Measurements from ENCODE around the gene AMER2. TPM values are rescaled to one million over a fixed set of nuclear protein-coding genes. Genes with fewer than 3 reads are reported as not detected.
A peak's percentile ranks its signal among the peaks of the same experiment; 100 is the strongest.

Gene AMER2, protein sequence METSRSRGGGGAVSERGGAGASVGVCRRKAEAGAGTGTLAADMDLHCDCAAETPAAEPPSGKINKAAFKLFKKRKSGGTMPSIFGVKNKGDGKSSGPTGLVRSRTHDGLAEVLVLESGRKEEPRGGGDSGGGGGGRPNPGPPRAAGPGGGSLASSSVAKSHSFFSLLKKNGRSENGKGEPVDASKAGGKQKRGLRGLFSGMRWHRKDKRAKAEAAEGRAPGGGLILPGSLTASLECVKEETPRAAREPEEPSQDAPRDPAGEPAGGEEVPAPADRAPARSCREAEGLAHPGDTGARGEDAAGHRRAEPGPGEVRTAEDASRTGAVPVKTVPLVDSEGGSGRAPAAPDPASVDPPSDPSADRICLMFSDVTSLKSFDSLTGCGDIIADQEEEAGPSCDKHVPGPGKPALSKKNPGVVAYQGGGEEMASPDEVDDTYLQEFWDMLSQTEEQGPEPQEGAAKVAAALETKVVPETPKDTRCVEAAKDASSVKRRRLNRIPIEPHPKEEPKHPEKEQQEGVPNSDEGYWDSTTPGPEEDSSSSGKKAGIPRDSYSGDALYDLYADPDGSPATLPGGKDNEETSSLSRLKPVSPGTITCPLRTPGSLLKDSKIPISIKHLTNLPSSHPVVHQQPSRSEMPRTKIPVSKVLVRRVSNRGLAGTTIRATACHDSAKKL
- not detected in 2 replicates for total RNA-seq

DNA sequence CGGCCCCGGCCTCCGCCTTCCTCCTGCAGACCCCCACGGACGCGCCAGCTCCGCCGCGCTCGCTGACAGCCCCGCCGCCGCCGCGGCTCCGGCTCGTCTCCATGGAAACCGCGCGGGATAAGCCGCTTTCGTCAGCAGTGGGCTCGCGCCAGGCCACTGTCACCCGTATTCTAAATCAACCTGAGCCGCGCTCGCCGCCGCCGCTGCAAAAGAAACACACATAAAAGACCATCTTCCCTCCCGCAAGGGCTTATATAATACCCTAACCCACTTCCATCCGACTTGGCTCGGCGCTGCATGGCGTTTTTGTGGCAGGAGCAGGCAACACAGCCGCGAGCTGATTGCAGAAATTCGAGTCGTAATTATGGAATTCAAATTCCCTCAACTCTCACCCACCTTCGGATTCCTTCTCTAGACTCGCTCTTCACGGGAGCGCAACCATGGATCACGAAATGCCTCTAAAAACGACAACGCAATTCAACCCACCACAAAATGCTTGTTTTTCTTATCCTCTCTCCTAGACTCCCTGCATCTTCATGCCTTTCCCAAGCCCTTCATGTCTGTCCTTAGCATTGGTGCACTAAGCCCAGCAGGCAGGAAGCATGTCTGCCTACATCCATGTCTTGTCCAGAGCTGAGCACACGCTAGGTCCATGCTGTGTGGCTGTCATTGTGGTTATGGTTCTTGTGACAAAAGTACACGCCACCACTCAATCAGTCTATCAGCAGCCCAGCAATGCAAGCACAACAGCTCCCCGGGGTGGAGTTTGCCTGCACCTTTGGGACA lies at the start of gene AMER2:
AMER2 (minus strand) TSS at position 772 of the 786 bp plus-strand sequence; CDS start at position 103, 669 bp downstream.
- DNase-seq (ENCODE audit: low read depth) = no peak

DNA sequence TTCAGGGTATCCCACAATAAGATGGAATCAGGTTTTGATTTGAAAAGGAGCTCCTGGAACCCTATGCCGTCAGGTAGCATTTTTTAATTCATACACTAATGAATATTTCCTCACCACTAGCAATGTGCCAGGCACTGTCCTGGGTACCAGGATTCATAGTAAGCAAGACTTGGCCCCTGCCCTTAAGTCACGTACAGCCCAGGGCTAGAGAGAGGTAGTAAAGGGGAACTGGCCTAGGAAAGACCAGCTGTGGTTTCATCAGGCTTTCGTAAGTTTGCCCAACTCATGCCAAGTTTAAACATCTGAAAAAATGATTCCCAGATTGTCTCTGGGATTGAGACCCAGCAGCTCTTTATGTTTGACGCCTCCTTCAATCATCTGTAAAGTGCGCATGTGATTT lies 45.9 kb upstream of the AMER2 start:
- DNase-seq (ENCODE audit: low read depth) = no peak

DNA sequence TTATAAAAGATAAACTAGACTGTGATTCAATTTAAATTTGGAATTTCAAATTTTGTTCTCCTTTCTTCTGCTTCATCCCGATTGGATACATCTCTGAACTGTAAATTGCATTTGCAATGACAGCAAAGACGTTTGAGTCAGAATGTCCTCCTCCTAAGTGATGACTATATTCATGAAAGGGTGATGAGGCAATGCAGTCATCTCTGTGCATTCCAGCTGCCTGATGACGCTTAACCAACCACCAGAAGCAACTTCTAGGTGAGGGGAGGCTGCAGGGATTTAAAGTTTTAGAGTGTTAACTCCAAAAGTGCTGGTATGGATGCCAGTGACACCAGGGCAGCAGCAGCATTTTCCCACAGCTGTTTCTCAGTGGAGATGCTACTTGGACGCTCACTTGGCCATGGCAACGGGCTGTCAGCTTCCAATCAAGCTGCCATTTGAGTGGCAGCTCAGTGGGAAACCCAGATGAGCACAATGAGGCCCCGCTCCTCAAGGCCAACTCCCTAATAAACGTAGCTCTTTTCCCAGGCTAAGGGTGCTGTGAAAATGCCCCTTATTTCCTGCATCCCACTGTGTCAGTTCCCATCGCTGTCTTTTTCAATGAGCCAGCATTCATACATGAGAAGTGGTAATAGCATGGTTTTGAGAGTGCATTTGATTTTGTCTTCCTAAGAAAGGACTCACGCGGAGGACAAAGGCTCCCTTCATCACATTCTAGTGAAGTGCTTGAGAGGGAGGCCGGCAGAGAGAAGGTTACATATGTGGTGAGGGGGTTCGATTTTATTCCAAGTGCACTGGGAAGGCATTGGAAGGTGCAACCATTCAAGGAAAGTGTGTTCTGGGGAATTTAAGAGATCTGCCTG lies 45.2 kb upstream of the AMER2 start:
- DNase-seq (ENCODE audit: low read depth) = peak; percentile 85

DNA sequence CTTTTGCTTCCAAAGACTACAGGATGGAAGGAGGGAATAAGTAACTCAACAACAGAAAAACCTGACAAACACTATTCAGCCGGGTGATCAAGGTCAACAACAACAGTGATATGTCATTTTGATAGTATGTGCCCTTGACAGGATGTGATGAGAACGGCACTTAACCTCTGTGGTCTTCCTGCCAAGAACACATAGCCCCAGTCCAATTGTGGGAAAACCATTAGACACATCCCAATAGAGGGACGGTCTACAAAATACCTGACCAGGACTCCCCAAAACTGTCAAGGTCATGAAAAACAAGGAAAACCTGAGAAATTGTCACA lies 43.1 kb upstream of the AMER2 start:
- DNase-seq (ENCODE audit: low read depth) = peak; percentile 42

DNA sequence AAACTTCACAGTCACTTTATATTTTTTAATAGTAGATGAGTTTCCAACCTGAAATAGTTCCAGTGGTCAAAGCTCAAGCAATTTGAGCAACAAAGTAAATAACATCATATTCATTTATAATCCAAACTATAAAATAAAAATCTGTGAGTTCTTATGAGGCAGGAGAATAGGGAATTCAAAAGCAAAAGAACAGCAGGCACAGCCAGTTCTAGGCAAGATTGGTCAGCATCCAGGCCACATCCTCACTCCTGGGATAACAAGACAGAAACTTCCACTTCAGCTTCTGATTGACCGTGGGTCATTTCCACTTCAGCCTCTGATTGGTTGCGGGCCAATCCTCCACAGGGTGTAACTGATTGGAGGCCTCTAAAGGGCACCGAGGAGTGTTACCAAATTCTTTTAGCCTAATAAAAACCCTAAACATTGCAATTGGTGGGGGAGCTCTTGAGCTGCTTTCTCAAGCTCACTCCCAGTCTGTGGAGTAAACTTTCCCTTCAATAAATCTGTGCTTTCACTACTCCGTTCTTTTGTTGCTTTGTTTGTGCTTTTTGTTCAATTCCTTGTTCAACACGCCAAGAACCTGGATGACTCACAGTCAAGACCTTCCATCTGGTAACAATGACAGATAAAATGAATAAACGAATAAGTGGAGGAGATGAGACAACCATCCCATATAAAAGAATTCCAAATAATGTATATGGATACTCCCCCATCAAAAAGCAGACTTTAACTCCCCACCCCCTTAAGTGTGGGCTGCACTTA lies 42.6 kb upstream of the AMER2 start:
- peak; percentile 82 for DNase-seq (ENCODE audit: low read depth)

DNA sequence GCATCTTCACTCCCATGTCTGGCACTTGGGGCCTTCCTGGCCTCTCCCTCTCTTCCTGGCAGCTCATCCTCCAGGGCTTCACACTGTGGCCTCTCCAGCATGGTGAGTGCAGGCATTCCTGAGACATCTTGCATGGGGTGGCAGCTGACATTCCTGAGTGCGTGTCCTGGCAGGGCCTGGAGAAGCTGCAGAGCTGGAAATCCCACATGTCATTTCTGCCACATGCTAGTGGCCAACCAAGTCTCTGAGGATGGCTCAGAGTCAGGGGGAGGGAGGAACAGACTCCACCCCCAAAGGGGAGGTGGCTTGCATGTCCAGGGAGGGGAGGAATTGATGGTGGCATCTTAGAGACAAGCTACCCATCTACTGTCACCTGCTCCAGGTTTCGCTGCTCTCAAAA lies 41.6 kb upstream of the AMER2 start:
- no peak for DNase-seq (ENCODE audit: low read depth)

DNA sequence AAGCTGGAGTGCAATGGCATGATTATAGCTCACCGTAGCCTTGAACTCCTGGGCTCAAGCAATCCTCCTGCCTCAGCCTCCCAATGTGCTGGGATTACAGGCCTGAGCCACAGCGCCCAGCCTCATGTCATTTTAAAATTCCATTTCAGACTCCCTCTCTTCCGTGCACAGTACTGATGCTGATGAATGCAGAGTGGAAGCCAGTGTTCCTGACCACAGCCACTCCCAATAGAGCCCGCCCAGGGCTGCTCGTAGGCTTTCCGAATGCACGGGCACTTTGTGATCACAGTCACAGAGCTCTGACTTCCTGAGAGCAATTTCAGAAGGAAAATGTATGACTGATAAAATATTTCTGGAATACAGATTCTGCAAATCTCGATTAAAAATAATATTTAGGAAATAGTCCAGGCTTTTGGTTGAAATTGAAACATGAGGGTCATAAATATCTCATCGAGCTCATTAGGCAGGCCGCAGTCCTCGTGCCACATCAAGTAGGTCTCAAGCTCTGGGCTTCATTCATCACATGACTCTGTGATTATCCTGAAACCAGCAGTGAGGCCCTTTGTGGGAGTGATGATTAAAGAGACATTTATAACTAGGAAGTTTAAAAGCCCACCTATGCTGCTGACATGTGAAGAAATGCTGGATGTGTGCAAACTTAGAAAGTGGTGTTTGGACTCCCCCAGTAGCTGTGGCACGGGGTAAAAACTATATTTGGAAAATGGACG lies 38.9 kb upstream of the AMER2 start:
- DNase-seq (ENCODE audit: low read depth) = no peak

DNA sequence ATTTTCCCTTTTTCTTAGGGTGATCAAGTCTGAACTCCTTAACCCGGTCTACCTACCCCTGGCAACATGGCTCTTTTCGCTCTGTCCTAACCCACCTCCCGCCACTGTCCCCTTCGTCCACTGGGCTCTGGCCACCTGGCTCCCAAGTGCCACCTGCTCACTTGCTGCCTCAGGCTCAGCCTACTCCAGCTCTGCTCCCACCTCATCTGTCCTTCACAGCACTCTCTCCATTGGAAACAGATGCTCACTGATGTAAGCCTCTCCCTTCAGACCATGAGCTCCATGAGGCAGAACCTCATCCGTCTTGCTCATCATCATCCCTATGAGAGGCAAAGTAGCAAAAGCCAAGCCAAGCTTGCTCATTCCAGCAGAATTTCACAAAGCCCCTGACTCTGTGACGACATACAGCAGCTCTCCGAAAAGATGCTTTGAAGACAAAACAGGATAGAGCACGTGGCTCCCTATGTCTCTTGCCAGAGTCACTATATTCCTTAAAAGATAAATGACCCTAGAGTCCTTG lies 35.3 kb upstream of the AMER2 start:
- DNase-seq (ENCODE audit: low read depth) = no peak

DNA sequence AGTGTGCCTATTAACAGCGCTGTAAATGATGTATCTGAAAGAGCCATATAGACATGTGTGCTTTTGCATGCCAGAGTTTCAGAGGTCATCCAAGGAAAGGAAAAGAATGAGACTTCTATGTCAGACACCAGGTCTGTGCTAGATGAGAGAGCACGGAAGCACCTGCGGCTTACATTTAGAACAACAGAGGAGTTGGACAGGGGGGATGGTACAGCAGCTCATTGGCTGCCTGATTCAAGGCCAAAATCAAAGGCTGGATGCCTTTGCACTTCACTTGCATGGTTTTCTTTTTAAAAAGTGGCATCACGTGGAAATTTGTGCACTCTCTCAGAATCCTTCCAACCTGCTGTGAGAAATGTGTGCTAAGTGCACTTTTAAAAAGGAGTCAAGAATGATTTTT lies 32.8 kb upstream of the AMER2 start:
- no peak for DNase-seq (ENCODE audit: low read depth)

DNA sequence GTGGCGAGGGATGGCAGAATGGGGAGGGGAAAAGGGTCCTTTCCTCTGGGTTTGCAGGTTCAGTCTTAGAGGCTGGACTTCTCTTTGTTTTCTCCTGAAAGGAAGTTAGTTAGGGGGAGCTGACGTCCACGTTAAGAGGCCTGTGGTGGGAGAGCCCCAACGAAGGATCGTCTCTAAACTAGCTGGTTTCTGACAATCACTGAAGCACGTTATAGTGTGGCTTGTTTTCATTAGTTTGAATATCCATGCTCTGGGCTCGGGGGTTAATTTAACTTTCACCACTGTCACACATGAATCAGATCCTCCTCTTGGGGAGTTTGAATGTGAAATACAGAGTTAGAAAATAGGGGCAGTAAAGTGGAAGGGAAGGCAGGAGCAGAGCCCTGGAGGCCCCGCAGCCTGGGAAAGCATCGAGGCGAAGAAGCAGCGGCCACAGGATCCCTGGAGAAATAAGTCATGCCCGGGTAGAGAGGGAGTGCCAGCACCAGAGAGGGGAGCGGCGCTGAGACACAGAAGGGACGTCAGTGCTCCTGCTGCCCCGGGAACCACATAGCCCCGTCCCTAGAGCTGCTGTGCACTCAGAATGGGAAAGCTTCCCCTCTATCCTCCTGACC lies 31.1 kb upstream of the AMER2 start:
- DNase-seq (ENCODE audit: low read depth) = no peak

DNA sequence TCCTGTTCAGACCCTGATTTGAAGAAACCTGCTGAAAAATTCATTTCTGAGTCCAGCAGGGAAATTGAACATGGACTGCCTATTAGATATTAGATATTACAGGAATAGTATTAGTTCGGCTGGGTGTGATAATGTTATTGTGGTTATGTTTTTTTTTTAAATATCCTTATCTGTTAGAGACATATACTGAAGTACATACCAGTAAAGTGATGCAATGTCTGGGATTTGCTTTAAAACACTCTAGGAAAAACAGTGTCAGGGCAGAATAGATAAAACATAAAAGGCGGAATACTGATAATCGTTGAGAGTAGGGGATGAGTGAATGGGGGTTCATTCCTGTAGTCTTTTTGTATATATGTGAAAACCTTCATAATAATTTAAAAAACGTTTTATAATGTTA lies 28.7 kb upstream of the AMER2 start:
- DNase-seq (ENCODE audit: low read depth) = no peak

DNA sequence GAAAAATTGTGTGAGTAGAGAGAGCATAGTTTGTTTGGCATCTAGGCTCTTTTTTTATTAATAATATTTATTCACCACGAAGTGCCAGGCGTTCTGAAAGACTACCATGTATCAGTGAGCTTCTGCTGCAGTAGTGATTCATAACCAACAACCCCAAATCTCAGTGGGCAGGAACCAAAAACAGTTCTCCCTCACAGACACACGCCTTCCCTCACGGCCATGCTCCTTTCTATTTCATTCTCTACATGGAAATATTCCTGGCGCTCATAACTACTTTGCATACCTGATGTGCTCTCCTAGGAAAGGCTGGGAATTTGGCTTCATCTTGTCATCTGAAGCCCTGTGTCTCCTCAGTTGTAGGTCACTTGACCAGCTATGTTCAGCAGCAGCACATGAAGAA lies 26.6 kb upstream of the AMER2 start:
- no peak for DNase-seq (ENCODE audit: low read depth)

DNA sequence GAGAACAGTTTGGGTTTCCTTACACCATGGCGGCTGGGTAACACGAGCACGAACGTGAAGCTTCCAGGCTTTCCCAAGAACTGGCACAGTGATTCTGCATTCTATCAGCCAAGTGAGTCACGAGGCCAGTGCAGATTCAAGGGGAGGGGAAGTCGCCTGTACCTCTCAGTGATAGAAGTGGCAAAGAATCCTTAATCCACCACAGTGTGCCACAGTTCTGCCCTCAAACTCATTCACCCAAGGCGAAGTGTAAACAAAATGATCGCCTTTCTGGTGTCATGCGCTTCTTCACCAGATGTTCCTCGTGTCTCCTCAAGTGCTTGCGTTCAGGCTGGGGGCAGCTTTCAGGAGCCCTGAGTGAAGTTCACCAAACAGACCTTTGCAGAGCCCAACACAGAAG lies 24.9 kb upstream of the AMER2 start:
- DNase-seq (ENCODE audit: low read depth) = peak; percentile 27

DNA sequence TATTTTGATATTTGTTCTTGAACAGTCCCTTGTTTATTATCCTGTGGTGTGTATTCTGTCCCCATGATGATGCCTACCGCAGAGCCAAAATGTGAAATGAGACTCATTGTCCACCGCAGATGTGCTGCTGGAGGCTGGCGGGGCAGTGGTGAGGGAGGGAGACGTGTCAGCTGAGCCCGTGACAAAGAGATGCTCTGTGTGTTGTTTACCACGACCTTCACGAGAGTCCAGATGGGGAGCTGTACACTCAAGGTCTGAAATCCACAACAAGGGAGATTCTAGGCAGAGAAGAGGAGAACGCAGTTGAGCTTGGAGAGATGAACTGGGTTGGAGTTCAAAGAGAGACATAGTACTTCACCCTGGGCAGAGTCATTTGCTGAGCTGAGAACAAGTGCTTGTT lies 20.8 kb upstream of the AMER2 start:
- DNase-seq (ENCODE audit: low read depth) = no peak

DNA sequence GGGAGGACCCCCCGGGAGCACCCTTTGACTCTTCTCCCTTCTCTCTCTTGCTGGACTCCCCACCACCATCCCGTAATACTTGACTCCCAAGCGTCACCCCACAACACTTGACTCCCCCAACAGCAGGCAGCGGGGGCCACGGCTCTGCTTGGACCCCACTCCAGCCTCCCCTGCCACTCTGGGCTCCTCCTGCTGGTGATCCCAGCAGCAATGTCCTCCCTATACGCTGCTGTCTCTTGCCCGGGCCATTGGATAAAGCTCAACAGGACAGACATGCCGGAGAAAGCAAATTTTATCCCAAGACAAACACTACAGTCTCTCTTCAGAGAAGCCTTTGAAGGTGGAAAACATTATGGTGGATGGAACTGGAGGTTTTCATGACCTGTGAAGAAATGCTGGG lies 20.4 kb upstream of the AMER2 start:
- no peak for DNase-seq (ENCODE audit: low read depth)

DNA sequence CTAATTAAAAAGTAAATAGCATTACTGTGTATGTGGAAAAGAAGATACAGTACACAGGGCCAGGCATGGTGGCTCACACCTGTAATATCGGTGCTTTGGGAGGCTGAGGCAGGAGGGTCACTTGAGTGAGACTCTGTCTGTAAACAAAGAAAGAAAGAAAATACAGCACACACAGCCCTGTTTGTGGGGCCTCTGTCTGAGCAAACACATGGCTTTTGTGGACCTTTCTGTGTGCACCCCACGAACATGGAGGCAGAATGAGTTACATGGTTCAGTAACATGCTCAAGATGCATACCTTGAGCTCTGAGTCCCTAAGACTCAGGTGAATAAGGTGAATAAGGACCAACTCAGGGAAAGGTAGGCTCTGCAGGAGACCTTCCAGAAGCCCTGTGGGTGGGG lies 20.0 kb upstream of the AMER2 start:
- no peak for DNase-seq (ENCODE audit: low read depth)

DNA sequence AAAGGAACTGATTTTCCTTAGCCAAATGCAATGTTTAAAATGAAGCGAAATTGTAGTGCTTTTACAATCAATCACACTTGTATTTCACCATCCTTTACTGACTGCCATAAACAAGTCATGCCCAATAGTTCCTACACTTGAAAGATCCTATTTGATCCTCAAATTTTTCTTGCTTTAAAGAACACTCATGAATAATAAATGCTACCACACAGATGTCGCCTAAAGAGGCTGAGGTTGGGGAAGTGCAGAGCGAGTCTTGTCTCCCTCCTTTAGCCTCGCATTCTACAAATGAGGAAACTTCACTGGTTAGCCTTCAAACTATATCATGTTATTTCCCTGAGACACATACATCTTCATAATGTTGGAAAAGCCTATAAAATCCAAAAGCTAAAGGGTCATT lies 18.7 kb upstream of the AMER2 start:
- DNase-seq (ENCODE audit: low read depth) = no peak

DNA sequence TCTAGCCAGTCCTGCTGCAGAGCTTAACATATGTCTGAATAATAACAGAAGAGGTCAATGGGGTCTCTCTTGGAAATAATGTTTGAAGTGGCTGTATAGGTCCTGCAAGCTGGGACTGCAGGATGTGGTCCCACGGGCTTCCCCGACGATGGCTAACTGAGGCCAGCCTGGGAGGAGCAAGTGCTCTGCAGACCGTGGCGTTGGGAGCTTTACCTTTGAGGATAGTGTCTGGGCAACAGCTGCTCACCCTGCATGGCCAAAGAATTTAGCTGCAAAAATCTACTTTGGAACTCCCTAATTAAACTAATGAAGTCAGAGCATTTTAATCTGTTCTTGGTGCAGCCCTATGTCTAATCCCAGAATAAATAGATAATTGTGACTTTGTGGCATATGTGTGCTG lies 18.2 kb upstream of the AMER2 start:
- DNase-seq (ENCODE audit: low read depth) = no peak

DNA sequence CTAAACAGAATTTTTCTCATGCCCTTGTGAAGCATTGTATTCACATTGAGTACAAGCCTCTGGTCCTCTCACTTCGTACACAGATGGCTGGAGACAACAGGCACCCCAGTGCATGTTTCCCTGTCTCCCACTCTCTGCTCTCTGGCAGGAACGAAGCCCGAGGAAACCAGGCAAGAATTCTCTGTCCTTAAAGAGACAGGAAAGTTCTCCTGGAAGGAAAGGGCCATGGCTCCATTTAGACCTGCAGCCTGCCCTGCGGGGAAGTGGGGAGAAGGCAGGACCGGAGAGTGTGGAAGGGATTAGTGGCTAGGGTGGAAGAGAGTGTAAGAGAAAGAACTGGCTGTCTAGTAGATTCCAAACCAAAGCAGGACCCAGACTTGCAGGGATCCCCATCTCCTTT lies 15.5 kb upstream of the AMER2 start:
- DNase-seq (ENCODE audit: low read depth) = no peak

DNA sequence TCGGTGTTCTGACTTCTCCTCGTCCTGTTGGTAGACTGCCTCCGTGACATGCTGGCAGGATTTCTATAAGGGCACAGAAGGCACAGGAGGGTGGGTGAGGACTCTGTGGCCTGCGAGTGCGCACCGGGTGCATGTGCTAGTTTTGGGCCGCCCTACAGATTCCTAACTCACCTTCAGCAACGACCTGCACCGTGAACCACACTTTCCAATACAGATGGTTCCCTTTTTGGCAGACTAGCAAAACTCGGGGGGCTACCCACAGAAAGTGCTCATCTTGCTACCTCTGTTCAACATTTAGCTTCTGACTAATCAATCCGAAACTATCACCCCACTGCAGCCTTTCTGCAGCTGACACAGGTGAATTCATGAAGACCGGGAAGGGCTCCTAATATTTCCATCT lies 14.1 kb upstream of the AMER2 start:
- no peak for DNase-seq (ENCODE audit: low read depth)
